Stimulated activated CD4-positive, alpha-beta T cell treated with anti-CD3 and anti-CD28 coated beads, Interleukin-1b, Interleukin-23, amount 100 ng/mL, for 24 hours (primary cell): Measurements from ENCODE around the gene OR4S1.
"Not testable (repeated sequence)": the region's sequence is repeated elsewhere in the genome, so short reads cannot be mapped to it uniquely, and the experiment has no call there.

ENCODE experiments used
- DNase-seq, 4 experiments: peaks; one replicate each; pipeline ENCODE4 v3.0.0-alpha.2; 2020; ENCODE audit warnings: low read depth in 4 of 4, low spot score in 1 of 4

The OR4S1 gene, protein sequence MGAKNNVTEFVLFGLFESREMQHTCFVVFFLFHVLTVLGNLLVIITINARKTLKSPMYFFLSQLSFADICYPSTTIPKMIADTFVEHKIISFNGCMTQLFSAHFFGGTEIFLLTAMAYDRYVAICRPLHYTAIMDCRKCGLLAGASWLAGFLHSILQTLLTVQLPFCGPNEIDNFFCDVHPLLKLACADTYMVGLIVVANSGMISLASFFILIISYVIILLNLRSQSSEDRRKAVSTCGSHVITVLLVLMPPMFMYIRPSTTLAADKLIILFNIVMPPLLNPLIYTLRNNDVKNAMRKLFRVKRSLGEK

DNA sequence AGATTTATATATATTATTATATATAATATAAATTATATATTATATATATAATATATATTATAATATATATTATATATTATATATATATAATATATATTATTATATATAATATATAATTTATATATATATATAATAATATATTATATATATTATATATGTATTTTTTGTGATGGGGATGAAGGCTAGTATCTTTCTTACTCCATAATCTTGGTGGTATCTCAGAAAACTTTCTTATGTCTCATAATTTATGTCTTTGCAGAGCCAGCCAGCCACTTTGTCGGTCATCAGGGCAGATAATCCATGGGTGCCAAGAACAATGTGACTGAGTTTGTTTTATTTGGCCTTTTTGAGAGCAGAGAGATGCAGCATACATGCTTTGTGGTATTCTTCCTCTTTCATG, at the start of gene OR4S1:
OR4S1 (plus strand) TSS at position 301 of the 400 bp plus-strand sequence; CDS start at position 301, 0 bp downstream.
- no peak for DNase-seq

DNA sequence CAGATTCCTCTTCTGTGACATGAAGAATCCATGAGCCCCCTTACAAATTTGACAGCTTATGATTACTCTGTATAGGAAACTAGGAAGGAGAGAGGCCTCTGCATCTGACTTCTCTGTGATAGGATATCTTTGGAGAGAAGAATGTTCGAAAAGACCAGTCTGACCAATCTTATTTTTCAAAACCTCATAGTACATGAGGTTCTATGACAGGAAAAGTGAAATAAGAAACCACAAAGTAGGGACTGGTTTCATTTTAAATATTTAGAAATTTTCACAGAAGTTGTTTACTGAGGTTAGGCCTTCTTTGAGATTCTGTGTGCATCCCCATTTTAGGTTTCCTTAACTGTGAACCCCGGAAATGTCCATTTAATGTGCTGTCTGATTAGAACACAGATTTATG, 44.4 kb upstream of the OR4S1 start:
- no peak for DNase-seq

DNA sequence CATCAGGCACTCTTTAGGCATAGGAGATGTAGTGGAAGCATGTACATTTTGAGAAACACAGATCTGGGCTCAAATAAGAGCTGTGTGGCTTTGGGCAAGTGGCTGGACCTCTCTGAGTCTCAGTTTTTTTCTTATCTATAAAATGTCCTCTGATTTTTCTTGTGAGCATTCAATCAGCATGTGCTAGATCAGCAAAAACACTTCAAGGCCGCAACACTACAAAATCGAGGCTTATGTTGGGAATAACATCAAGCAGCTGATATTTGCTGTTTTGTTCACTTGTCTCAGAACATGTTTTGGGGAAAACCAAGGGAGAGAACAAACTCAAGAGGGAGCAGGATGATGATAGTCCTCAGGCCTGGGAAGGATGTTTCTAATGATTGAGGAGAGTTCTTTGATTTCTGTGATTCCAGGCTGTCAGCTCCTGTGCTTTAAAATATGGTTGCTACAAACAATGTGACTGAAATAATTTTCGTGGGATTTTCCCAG, 42.6 kb upstream of the OR4S1 start, which contains the start of gene OR4X1:
OR4X1 (plus strand) TSS at position 439 of the 489 bp plus-strand sequence; CDS start at position 439, 0 bp downstream.
- no peak for DNase-seq

DNA sequence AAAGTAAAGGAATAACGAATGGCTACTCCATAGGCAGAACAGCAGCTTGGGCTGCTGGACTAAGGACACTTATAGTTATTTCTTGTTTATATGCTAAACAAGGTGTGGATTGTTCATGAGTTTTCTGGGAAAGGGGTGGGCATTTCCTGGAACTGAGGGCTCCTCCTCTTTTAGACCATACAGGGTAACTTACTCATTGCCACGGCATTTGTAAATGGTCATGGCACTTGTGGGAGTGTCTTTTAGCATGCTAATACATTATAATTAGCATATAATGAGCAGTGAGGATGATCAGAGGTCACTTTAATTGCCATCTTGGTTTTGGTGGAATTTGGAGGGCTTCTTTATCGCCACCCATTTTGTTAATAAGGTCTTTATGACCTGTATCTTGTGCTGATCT, 35.4 kb upstream of the OR4S1 start:
- DNase-seq, result no peak

DNA sequence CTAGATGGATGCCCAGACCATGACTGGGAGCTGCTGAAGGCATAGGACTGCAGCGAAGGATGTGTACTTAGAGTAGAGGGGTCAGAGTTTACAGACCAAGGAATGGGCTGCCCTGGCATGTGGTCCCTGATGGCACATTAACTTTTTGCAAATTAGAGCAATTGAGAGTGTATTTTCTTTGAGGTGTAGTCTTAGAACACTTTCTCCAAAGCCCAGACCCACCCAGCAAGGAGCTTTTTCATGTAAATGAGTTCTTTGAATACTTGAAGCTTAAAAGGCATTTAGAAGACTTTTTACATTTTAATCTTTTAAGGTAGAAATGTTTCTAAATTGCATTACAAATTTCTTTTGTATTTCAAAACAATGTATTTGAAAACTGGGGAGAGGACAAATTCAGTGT, 33.4 kb upstream of the OR4S1 start:
- DNase-seq, result no peak

DNA sequence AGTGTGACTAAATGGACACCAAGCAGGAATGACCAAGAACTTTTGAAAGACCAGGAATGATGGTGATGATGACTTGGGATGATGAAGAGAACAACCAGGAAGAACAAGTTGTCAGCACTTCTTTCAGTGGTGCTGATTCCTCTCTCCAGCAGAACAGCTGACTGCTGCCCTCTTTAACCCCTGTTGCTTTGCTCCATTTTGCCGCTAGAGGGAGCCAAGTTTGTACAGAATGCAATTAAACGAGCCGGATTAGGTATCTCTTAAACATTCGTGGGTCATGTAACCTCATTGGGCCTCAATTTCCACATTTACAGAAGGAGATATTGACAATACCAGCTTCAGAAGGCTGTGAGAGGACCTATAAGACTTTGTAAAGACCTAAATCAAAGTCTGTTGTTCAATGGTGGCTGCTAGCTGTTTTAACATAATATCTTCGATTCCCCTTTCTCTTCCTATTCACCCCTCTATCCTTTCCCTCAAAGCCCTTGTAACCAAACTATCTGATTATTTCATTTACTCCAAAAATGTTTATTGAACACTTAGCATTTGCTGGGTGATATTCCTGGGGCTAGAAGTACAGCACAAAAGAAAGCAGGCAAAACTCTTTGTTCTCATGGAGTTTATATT, 1.9 kb downstream of the OR4S1 start:
- DNase-seq, result peak; percentile 39 to 57 (median 51)

DNA sequence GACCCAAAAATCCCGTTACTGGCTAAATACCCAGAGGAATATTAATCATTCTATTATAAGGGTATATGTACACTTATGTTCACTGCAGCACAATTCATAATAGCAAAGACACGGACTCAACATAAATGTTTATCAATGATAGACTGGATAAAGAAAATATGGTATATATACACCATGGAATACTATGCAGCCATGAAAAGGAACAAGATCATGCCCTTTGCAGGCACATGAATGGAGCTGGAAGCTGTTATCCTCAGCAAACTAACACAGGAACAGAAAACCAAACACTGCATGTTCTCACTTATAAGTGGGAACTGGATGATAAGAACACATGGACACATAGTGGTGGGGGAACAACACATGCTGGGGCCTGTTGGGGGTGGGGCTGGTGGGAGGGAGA, 7.6 kb downstream of the OR4S1 start:
- DNase-seq, result not testable (repeated sequence)

DNA sequence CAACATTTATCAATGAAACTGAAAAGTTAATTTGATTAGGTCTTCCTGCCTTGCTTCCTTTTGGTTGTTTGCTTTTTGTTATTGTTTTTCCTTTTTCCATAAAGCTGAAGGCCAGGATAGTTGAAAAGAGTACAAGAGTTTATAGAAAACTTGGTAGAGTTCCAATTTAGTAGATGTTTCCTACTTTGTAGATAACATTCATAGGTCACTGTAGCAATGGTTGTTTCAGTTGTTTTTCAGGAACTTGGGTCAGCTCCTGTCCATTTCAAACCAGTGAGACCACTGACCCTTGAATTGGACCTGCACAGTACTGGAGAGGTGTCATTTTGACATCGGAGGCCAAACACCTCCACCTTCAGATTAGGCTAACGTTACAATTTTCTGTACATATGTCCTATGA, 13.8 kb downstream of the OR4S1 start:
- DNase-seq, result not testable (repeated sequence)

DNA sequence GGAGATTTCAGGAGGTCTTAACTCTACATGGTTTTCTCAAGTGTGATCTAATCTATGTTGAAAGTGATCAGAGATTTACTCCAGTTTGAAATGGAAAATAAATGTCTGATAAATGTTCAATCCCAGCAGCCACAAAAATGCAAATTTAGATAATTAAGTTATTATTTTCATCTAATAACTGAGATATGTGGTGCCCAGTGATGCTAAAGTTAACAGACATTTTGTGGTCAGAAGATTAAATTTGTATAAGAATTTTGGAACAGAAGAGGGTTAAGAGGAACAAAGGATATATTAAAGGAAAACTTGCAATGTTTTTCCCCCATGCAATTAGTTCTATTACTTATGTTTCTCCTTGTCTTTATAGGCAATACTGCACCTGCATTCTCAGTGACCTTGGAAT, 18.6 kb downstream of the OR4S1 start, which contains the start of gene OR4C3:
OR4C3 (plus strand) TSS at position 301 of the 400 bp plus-strand sequence. CDS start 102 bp downstream, outside the sequence.
- not testable (repeated sequence) for DNase-seq

DNA sequence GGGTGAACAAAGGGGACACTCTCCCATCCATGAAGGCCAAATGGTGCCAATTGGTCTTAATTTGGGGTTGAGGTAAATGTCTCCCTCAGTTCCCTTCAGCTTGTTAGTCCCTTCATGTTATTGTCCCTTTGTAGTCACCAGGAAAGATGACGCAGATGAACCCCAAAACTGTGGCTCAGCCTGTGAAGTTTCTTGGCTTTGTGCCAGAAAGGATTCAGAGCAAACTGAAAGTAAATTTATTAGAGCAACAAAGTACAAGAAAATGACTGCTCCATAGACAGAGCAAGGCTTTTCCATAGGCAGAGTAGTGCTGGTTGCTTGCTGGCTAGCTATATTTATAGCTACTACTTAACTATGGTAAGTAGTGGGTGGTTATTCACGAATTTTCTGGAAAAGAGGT, 35.4 kb downstream of the OR4S1 start:
- DNase-seq, result no peak

DNA sequence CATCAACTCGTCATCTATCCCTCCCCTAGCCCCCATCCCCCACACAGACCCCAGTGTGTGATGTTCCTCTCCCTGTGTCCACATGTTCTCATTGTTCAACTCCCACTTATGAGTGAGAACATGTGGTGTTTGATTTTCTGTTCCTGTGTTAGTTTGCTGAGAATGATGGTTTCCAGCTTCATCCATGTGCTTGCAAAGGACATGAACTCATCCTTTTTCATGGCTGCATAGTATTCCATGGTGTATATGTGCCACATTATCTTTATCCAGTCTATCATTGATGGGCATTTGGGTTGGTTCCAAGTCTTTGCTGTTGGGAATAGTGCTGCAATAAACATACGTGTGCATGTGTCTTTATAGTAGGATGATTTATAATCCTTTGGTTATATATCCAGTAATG, 36.5 kb downstream of the OR4S1 start:
- DNase-seq, result not testable (repeated sequence)

DNA sequence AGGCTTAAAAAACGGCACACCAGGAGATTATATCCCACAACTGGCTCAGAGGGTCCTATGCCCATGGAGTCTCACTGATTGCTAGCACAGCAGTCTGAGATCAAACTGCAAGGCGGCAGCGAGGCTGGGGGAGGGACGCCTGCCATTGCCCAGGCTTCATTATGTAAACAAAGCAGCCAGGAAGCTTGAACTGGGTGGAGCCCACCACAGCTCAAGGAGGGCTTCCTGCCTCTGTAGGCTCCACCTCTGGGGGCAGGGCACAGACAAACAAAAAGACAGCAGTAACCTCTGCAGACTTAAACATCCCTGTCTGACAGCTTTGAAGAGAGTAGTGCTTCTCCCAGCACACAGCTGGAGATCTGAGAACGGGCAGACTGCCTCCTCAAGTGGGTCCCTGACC, 40.3 kb downstream of the OR4S1 start:
- not testable (repeated sequence) for DNase-seq

DNA sequence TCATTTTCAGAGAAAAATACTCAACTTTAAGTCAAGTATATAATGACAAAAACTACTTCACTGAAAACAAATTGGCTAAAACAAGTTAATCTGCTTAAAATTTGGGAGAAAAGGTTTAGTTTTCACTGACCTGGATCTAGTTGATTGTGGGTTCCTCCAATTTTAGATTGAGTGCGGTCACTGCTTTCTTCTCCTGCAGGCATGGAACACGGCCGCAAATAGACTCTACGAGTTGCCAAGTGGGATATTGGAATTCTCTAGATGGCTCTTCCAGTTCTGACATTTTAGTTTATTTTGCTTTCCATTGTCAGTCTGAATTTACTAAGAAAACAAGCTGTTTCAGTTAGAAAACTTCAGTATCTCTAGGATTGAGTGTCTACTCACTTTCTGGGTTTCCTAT, 48.0 kb downstream of the OR4S1 start:
- no peak for DNase-seq

DNA sequence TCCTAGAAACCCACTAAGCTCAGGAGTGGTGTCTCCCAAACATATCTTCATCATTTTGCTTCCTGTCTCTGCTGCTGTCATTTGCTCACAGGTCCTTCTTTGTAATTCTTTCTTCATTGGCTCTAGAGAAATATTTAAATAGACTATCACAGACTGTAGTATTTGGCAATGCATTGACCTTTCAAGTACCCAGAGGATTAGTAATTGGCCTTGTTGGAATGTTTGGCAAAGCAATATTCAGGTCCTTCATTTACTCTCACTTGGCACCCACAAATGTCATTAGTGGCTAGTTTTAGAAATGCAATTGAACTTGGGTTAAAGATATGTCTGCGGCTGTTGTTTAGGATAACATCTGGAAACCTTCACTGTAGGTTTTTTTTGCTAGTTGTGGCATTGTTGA, 48.7 kb downstream of the OR4S1 start:
- no peak for DNase-seq
